PC-9 (cell line): ENCODE measurements around the gene TNFSF11. TPM values are rescaled to one million over a fixed set of nuclear protein-coding genes. Genes with fewer than 3 reads are reported as not detected.

Experiments
- BruUV-seq: library from RNA; stranded (reverse); fragments of 400-500 nt; replicated peaks from 2 replicates; lab custom pipeline; 2021; lab: Mats Ljungman, UMichigan
- CTCF ChIA-PET: fragments of 300-600 bp; sonication (Branson Sonifier 250); formaldehyde crosslinking; loops from one replicate; lab custom pipeline; 2022; ENCODE audit warnings: antibody characterized with exemption; lab: Charles Lee
- POLR2A ChIA-PET: fragments of 300-600 bp; sonication (Branson Sonifier 250); formaldehyde crosslinking; loops from one replicate; lab custom pipeline; 2022; ENCODE audit warnings: antibody characterized with exemption; ENCODE audit not compliant: unreplicated experiment; lab: Charles Lee
- DNase-seq, 2 experiments: peaks; one replicate each; pipeline versions ENCODE4 v3.0.0 to v3.0.0-alpha.2; 2015 to 2022; ENCODE audit warnings: mixed read lengths in 1 of 2
- H2AFZ ChIP-seq: fragments of 200-600 bp; sonication (generic); 2 replicates; pipeline ENCODE4 v1.8.1; 2017; ENCODE audit warnings: antibody characterized with exemption
- H3F3A ChIP-seq: fragments of 200-600 bp; sonication (generic); 2 replicates; pipeline ENCODE4 v1.8.1; 2017; ENCODE audit warnings: antibody characterized with exemption, mild to moderate bottlenecking, low read depth; ENCODE audit not compliant: insufficient read depth
- H3K27ac ChIP-seq: fragments of 200-600 bp; sonication (generic); 2 replicates; pipeline ENCODE4 v1.6.1; 2016; ENCODE audit warnings: mixed run types
- H3K27me3 ChIP-seq: fragments of 200-600 bp; sonication (generic); 2 replicates; pipeline ENCODE4 v1.6.1; 2016; ENCODE audit warnings: low read depth, mixed run types; ENCODE audit not compliant: insufficient read depth
- H3K36me3 ChIP-seq: fragments of 200-600 bp; sonication (generic); 2 replicates; pipeline ENCODE4 v1.6.1; 2016; ENCODE audit warnings: low read depth, mixed run types
- H3K4me1 ChIP-seq: fragments of 200-600 bp; sonication (generic); replicated peaks from 2 replicates; pipeline ENCODE4 v1.6.1; 2016; ENCODE audit warnings: mixed run types; ENCODE audit not compliant: insufficient read depth
- H3K4me2 ChIP-seq: fragments of 200-600 bp; sonication (generic); 2 replicates; pipeline ENCODE4 v1.6.1; 2017; ENCODE audit warnings: mixed run types
- H3K4me3 ChIP-seq: fragments of 200-600 bp; sonication (generic); 2 replicates; pipeline ENCODE4 v1.6.1; 2016; ENCODE audit warnings: mixed run types
- H3K79me2 ChIP-seq: fragments of 200-600 bp; sonication (generic); 2 replicates; pipeline ENCODE4 v1.6.1; 2017; ENCODE audit warnings: low read depth, mixed run types
- H3K9me2 ChIP-seq: fragments of 200-600 bp; sonication (generic); 2 replicates; pipeline ENCODE4 v1.8.1; 2017; ENCODE audit warnings: mild to moderate bottlenecking; ENCODE audit not compliant: insufficient read depth
- H3K9me3 ChIP-seq: fragments of 200-600 bp; sonication (generic); 2 replicates; pipeline ENCODE4 v1.8.1; 2016; ENCODE audit warnings: low read depth; ENCODE audit not compliant: insufficient read depth
- H4K20me1 ChIP-seq: fragments of 200-600 bp; sonication (generic); 2 replicates; pipeline ENCODE4 v1.8.1; 2017; ENCODE audit not compliant: insufficient read depth
- EZH2 ChIP-seq: fragments of 200-600 bp; sonication (generic); IDR thresholded peaks from 2 replicates; pipeline ENCODE4 v1.8.0; 2017; ENCODE audit warnings: antibody characterized with exemption, low read depth
- intact Hi-C: fragments of 100-400 bp; cut with micrococcal nuclease; formaldehyde crosslinking; loops from one replicate; pipeline ENCODE4 v1.10.0; 2022; ENCODE audit not compliant: unreplicated experiment
- total RNA-seq: library from RNA; stranded (reverse); gene quantifications from 2 replicates; pipeline ENCODE4 v1.2.3, GENCODE V29; 2021
- TF ChIP-seq, protein P1 (sequence below): fragments of 200-600 bp; sonication (generic); conservative IDR thresholded peaks from 2 replicates; pipeline ENCODE4 v1.6.1; 2017; ENCODE audit warnings: mixed run types, antibody characterized with exemption, mild to moderate bottlenecking, moderate library complexity

Gene TNFSF11
- total RNA-seq, 1 experiment from 2014 or later, result not detected

DNA sequence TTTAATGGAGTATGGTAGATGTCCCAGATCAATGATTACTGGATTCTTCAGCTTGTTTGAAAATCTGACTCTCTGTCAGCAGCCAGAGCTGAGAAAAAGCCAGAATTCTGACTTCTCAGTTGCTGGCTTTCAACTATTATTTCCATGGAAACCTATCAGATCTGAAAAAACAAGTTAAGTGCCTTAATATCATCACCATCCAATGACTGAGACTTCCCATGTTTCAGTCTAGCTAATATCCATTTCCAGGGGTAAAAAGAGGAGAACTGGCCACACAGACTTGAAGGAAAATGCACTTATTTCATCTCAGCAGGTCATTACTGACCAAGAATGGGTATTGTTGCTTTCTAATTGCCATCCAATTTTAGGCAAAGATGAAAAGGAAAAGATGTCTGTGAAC, 75.2 kb downstream of the TNFSF11 start:
- no peaks in the 10 kb centered on the region for H3F3A ChIP-seq
- H3K9me2 ChIP-seq, result no peaks in the 10 kb centered on the region
- no peaks in the 10 kb centered on the region for H3K79me2 ChIP-seq
- BruUV-seq, result no TSS peak
- H3K4me3 ChIP-seq, result no peak overlapping the region
- TF ChIP-seq, protein P1, sequence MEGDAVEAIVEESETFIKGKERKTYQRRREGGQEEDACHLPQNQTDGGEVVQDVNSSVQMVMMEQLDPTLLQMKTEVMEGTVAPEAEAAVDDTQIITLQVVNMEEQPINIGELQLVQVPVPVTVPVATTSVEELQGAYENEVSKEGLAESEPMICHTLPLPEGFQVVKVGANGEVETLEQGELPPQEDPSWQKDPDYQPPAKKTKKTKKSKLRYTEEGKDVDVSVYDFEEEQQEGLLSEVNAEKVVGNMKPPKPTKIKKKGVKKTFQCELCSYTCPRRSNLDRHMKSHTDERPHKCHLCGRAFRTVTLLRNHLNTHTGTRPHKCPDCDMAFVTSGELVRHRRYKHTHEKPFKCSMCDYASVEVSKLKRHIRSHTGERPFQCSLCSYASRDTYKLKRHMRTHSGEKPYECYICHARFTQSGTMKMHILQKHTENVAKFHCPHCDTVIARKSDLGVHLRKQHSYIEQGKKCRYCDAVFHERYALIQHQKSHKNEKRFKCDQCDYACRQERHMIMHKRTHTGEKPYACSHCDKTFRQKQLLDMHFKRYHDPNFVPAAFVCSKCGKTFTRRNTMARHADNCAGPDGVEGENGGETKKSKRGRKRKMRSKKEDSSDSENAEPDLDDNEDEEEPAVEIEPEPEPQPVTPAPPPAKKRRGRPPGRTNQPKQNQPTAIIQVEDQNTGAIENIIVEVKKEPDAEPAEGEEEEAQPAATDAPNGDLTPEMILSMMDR, result no peak
- no peak for TF ChIP-seq EZH2
- H3K4me2 ChIP-seq, result no peak overlapping the region
- H3K9me3 ChIP-seq, result no peaks in the 10 kb centered on the region
- intact Hi-C loops, result no loop called here
- no peak overlapping the region for H3K27ac ChIP-seq
- H4K20me1 ChIP-seq, result no peaks in the 10 kb centered on the region
- CTCF ChIA-PET, result no interaction called here
- H3K4me1 ChIP-seq, result no peaks in the 10 kb centered on the region
- POLR2A ChIA-PET, result no interaction called here
- no peaks in the 10 kb centered on the region for H3K36me3 ChIP-seq
- DNase-seq, result no peak
- H2AFZ ChIP-seq, result no peak overlapping the region
- no peaks in the 10 kb centered on the region for H3K27me3 ChIP-seq

DNA sequence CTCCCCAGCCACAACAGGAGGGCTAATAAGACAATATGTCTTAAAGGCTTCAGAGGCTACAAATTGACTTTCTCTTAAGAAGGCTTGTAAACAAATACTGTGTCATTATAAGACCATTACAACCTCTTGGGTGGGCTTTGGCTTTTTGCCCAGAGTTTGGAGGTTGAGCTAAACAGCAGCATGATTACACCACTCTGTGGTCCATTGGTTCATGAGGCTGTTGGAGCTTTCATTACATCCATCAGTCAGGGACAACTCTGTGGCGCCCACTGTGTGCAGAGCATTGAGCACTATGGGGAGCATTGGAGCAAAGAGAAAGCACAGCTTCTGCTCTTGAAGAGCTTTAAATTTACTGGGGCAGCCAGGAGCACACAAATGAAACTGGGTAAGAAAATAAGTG, 75.9 kb downstream of the TNFSF11 start:
- Histone ChIP-seq H3K36me3 (no peaks in the 10 kb centered on the region), H3K9me3 (no peaks in the 10 kb centered on the region), H3K4me1 (no peaks in the 10 kb centered on the region), H3K4me2 (no peak overlapping the region), H3K79me2 (no peaks in the 10 kb centered on the region), H3F3A (no peaks in the 10 kb centered on the region), H3K4me3 (no peak overlapping the region), H3K27ac (no peak overlapping the region), H2AFZ (no peak overlapping the region), H3K9me2 (no peaks in the 10 kb centered on the region), H3K27me3 (no peaks in the 10 kb centered on the region), H4K20me1 (no peaks in the 10 kb centered on the region)
- DNase-seq, result no peak
- TF ChIP-seq, protein P1, result no peak
- no peak for TF ChIP-seq EZH2
- no TSS peak for BruUV-seq
- ChIA-PET POLR2A (interaction anchor here (0.6 kb wide), 1 partner anchor 1042 kb away, joined by 4 read pairs; no protein-coding TSS in a partner anchor), CTCF (no interaction called here)
- intact Hi-C loops, result no loop called here

DNA sequence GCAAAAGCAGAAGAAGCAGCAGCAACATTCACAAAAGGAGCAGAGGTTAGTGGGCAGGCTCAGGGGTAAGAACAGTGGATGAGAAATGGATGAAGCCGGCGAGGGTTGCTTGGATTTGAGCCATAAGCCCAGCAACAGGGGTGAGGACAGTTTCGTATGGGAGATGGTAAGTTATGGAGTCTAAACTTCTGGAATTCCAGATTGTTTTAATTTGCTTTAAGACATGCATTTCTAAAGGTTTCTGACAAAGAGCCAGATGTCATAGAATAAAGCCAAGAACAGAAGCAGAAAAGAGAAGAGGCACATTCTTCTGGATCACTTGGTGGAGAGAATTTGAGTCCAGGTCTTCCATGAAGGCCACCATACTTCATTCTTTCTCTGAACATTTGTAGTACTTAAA, 76.6 kb downstream of the TNFSF11 start:
- Histone ChIP-seq H3K36me3 (no peaks in the 10 kb centered on the region), H3K27ac (no peak overlapping the region), H3K79me2 (no peaks in the 10 kb centered on the region), H3K4me2 (no peak overlapping the region), H3K4me3 (no peak overlapping the region), H3K9me3 (no peaks in the 10 kb centered on the region), H4K20me1 (no peaks in the 10 kb centered on the region), H3K4me1 (no peaks in the 10 kb centered on the region), H3K9me2 (no peaks in the 10 kb centered on the region), H3K27me3 (no peaks in the 10 kb centered on the region), H2AFZ (no peak overlapping the region), H3F3A (no peaks in the 10 kb centered on the region)
- intact Hi-C loops, result no loop called here
- no peak for TF ChIP-seq EZH2
- TF ChIP-seq, protein P1, result no peak
- POLR2A ChIA-PET, result no interaction called here
- CTCF ChIA-PET, result no interaction called here
- no TSS peak for BruUV-seq
- no peak for DNase-seq
